KG1 (cell line): ENCODE measurements around the gene CD99.

ENCODE experiments used
- DNase-seq: peaks from one replicate; lab custom pipeline; 2025; lab: John Stamatoyannopoulos, UW

The CD99 gene, protein sequence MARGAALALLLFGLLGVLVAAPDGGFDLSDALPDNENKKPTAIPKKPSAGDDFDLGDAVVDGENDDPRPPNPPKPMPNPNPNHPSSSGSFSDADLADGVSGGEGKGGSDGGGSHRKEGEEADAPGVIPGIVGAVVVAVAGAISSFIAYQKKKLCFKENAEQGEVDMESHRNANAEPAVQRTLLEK

DNA sequence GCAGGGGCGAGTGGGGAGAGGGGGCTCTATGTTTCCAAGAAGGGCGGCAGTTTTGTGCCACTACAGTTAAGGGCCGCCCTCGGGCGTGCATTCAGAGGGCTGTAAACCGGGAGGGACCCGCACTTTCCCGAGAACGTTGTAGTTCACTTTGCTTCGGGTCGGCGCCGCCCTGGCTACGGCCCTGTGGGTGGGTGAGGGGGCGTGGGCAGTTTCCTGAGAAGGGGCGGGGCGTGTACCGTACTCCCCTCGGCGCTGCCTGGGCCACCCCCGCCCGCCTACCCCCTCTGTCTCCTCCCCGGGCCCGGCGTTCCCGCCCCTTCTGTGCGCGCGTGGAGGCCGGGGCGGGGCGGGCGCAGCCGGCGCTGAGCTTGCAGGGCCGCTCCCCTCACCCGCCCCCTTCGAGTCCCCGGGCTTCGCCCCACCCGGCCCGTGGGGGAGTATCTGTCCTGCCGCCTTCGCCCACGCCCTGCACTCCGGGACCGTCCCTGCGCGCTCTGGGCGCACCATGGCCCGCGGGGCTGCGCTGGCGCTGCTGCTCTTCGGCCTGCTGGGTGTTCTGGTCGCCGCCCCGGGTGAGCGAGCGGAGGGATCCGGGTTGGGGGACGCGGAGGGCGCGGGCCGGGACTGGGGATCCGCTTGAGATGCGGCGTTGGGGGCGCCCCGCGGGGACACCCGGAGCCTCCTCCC is at the start of gene CD99:
CD99 (plus strand) TSS at position 440 of the 687 bp plus-strand sequence; CDS start at position 506, 66 bp downstream.
- DNase-seq: no peak

DNA sequence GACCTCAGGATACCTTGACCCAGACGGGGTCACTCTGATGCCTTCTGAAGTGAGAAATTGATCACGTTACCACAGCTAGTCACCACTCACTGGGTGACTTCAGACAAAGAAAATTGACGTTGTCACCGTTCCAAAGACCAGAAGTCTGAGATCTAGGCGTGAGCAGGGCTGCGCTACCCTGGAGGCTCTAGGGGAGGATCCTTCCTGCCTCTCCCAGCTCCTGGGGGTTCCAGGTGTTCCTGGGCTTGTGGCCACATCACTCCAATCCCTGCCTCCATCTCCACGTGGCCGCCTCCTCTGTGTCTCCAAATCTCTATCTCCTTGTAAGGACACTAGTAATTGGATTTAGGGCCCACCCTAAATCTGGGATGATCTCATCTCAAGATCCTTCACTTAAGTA is 48.9 kb upstream of the CD99 start:
- DNase-seq: no peak

- no peak for DNase-seq
Observed at GRCh38 chrX:2642791-2643190, 48.3 kb upstream of the CD99 start.

- no peak for DNase-seq
Observed at GRCh38 chrX:2643880-2644279, 47.2 kb upstream of the CD99 start.

- no peak for DNase-seq
Observed at GRCh38 chrX:2645563-2645962, 45.5 kb upstream of the CD99 start.

DNA sequence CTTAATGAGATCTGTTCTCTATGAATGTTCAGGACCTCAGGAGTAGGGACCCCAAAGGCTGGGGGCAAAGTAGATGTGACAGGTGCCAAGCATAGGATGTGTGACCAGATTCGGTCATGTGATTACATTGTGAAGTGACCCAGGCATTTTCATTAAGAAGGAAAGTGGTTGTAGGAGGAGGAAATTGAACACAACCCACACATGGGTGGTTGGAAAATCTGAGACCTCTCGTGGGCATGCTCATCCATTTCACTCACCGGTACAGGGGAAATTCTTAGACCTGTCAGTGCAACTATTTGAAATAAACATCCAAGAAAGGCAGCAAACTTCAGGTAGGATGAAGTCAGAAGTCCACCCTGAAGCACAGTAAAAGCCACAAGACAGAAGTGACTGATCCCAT is 43.5 kb upstream of the CD99 start:
- DNase-seq: no peak

DNA sequence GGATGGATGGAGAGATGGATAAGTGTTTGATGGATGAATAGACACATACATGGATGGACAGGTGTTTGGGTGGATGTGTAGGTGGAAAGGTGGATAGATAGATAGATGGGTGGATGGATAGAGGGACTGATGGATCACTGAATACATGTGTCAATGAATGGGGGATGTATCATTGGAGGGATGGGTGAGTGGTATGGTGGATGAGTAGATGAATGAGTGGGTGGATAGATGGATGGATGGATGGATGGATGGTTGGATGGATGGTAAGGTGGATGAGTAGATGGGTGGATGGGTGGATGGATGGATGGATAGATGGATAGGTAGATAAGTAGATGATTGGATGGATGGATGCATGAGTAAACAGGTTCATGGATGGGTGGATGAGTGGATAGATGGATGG is 41.1 kb upstream of the CD99 start:
- DNase-seq: no peak

- DNase-seq: no peak
Observed at GRCh38 chrX:2650865-2651264, 40.2 kb upstream of the CD99 start.

GRCh38 chrX:2652106-2652505 is 39.0 kb upstream of the CD99 start:
- DNase-seq: no peak

DNA sequence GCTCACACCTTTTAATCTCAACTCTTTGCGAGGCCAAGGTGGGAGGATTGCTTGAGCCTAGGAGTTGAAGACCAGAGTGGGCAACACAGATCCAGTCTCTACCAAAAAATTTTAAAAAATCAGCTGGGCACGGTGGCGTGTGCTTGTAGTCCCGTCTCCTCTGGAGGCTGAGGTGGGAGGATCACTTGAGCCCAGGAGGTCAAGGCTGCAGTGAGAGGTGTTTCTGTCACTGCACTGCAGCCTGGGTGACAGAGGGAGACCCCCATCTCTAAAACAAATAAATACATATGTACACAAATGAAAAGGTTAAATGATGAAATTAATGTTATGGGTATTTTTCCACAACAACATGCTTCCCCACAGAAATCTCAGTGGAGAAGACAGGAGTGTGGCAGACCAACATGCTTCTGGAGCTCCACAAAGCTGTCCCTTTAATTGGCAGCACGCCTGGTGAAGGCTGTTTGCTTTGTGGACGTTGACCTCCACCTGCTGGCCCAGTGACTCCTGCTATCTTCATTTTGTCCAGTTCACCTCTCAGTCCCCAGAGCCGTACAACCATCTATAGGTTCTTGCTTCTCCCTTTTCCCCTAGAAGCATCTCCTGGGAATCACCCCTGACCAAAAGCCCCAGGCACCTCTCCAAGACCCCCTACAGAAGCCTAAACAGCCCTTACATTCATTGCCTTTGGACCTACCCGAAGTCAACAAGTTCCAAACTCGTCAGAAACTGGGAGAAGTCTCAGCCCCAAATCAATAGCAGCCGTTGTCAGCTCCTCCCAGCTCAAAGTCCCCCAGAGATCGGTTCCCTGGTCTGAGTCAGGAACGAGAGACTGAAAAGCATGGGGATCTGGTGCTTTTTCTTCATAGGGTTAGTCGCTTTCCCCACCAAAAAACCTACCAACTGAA is 36.4 kb upstream of the CD99 start:
- DNase-seq: no peak

DNA sequence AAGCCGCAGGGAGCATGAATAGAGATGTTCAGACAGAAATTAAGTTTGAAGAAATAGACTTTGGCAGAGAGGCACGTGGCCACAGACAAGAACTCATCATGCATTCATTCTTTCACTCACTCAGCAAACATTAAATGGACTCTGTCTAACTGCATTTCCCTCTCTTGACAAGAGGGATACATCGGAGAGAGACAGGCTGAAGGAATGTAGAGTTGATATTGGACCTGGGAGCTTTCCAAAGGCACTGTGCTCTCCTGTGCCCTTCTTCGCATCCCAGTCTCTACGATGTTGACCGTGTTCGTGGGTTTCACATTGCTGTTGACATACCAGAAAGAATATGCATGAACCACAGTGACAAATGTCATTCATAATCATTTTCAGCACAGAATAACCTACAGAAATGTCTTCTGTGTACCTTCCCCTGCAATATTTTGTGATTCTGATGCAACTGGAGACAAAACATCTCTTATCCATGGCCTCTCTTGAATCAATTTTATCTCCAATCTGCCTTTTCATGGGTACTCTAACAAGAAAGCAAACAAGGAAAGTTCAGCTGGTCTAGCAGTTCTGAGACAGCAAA is 34.7 kb upstream of the CD99 start:
- no peak for DNase-seq

GRCh38 chrX:2657532-2658113 is 33.5 kb upstream of the CD99 start:
- no peak for DNase-seq

DNA sequence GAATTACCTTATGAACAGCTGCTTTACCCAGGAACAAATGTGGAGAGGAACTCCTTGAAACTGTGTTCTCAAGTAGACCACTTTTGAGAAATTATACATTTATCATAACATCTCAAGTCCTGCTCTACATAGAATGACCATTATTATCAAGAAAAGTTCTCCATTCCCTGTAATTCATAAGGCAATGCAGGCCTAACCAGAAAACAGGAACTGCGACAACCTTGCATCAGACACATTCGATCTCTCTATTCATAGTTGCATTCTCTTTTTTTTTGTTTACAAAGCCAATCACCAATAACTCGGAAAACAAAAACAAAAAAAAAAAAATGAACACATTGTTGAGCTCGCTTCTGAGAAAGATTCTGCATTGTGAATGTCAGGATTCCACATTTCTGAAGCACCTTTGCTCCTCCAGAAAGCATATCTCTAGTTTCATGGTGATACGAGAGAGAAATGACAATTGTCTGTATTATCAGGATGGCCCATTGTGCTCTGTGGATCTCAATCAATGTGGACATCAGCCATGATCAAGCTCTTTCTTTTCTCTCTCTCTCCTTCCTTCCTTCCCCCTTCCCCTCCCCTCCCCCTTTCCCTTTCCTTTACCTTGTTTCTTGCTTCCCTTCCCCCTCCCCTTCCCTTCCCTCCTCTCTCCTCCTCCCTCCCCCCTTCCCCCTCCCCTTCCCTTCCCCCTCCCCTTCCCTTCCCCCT is 32.4 kb upstream of the CD99 start:
- DNase-seq: no peak

- no peak for DNase-seq
Observed at GRCh38 chrX:2662586-2662985, 28.5 kb upstream of the CD99 start.

DNA sequence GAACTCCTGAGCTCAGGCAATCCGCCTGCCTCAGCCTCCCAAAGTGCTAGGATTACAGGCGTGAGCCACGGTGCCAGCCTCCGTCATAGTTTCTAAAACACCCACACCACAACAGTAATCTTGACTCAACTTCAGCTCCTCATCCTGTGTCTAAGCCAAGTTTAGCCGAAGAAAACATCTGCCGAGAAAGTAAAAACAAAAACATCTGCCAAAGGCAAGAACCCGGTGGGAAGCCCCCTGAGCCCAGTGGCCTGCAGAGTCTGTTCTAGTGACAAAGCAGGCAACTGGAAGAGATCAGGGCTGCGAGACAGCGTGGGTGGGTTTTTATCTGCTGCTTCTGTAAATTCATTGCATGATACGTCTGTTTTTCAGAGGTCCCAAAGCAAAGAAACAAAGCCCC is 26.6 kb upstream of the CD99 start:
- no peak for DNase-seq

DNA sequence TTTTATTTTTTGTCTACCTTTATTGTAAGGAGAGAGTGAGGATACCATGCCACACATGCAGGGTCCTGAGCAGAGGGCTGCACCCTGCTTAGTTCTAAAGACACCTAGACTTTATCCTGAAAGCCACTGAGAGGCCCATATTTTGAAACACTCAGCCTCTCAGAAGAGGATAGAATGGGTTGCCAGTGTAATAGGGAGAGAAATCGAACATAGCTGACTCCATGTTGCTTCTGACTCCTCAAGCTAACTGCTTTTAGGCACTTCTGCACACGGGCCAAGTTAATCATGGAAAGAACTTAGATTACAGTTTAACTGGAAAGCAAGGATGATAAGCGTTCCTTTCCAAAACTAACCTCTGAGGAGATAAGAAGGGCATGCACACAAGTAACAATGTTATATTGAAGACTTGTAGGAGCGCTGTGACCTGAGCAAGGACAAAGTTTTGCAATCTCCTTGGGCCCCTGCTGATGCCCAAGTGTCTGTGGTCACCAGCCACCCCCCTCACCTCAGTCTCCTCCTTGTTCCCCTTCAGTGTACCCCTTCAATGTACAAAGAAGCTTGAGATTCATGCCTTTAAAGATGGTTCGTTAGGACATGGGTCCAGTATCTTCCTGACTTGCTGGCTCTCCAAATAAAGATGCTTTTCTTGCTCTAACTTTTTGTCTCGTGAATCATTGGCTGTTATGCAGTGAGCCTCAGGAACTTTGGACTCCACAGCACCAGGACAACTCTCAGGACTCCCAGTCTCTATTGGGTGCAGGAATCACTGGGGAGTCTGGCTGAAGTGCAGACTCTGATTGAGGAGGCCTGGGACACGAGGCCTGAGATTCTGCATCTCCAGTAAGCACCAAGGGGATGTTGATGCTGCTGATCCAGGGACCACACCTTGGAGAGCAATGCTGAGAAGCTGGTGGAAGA is 25.4 kb upstream of the CD99 start:
- DNase-seq: no peak

GRCh38 chrX:2666491-2666890 is 24.6 kb upstream of the CD99 start:
- no peak for DNase-seq

DNA sequence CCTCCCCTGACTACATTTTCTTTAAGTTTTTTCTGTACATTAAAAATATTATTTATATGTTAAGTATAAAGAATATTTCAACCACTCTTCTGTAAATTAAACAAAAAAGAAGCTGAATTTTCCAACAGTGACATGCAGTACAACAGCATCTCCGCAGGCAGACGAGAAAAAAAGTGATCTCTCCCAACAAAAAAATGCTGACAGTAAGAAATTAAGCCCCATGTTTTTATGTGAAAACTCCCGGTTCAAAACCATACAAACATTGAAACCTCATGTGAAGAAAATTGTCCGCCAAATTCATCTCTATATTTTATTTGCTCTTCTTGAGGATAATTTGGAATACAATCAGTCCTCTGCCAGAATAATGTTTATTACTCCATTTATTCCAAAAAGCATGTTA is 20.1 kb upstream of the CD99 start:
- no peak for DNase-seq

GRCh38 chrX:2672084-2672483 is 19.0 kb upstream of the CD99 start:
- DNase-seq: no peak

- DNase-seq: no peak
Observed at GRCh38 chrX:2673611-2674010, 17.5 kb upstream of the CD99 start.
